CD4-positive, alpha-beta T cell treated with Interleukin-21 for 1 hour (primary cell): ENCODE measurements around the gene GSS.
"Not testable (repeated sequence)": the region's sequence is repeated elsewhere in the genome, so short reads cannot be mapped to it uniquely, and the experiment has no call there.

Experiments used
- DNase-seq: peaks from one replicate; pipeline ENCODE4 v3.0.0-alpha.2; 2020

GSS gene

DNA sequence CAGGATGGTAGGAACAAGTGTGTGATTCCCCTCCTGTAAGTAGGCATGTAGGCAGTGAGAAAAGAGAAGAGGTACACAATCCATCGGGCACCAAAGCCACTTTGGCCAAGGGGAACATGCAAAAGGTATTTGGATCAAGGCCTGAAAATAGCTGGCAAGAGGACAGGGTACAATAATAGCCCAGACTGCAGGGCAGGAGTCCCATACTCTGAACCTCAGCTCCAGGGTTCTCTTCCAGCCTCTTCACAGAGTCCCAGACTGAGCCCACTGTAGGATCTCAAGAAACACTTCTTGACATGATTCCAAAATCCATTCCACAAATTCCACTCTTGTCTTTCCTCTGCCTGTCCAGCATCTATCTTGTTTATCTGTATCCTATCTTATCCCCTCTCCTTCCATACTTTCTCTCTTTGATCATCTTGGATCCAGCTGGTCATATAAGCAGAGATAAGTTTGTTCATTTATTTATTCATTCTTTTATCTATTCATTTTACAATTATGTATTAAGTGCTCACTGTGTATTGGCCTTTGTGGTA is 59.5 kb downstream of the GSS start:
- DNase-seq: no peak

DNA sequence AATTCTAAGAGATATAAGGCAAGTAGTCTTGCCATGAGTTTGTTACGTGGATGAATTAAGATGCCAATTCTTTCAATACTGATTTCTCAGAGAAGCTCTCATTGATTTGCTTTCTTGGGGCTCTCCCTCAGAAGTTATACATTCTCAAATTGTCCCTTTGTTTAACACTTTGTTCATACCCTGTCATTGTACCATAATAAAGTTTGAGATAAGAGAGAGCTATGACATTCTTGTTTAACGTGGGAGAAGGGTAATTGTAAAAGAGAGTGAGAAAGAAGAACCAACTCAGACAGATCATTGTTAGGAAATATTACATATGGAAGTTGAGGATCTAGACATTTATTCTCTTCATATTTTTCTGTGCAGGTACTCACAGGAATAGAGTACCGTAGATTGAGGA is 60.1 kb downstream of the GSS start:
- DNase-seq: no peak

DNA sequence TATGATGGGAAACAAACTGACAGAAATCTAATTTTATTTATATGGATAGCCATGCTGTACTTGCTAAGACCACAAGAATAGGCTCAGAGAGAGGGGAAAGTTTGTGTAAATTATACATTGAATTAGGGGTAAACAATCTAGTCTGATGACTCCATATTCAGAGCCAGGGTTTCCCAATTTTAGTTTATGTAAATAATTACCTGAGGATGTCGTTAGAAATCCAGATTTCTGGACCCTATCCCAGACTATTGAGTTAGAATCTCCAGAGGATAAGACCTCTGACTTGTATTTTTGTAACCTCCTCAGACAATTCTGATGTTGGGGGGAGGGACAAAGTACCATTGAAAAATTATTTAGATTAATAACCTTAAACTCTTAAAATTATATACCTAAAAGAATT is 60.9 kb downstream of the GSS start:
- DNase-seq: no peak

DNA sequence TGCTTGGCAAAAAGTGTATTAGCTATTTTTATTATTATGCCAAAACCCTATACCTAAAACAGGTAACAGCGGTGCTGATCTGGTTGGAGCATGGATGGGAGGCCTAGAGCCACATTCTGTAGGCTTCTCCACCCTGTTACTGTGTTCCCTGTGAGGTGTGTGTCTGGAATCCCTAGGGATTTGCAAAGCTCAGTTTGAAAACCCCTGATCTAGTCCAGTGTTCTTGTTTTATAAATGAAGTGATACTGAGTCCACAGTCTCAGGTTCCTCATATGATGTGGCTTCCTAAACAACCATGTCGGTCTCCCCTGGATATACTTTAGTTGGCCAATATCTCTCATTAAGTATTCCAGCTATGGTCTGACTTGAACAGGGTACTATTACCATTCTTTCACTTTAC is 62.9 kb downstream of the GSS start:
- no peak for DNase-seq

DNA sequence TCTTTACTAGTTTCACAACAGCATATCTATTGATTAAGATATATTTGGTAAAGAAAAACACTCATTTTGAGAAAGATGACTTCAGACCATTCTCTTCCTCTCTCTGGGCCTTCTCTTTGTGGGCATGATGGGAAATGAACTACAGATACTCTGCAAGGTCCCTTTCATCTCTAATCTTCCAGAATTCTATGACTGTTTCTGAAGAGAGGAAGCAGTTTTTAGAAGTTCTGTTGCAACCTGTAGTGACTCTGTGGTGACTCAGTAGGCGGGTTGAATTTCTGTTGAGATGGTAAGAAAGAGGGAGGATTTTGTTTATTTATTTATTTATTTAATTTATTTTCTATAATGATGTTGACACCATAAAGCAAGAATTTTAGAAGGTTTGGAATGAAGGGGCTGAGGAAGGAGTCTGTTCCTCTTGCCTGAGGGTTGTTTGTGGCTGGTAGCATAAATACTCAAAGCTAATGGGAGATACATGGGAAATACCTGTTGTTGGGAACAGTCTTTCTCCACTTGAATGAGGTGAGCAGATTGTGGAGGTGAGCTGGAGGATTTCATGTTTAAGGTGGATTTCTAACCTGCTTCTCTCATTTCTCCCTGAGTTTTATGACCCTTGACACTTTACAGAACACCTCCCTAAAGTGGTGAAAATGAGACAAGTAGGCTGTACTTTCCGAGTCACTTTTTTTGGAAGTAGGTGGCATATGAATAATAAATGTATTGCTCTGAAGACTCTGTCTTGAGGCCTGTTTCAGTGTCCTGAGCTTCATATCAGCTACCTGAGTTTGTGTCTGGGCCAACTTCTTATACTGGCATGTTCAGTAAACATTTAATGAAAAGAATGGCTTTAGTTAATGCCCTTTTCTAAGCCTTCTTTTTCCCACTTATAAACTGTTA is 64.2 kb downstream of the GSS start:
- DNase-seq: no peak

DNA sequence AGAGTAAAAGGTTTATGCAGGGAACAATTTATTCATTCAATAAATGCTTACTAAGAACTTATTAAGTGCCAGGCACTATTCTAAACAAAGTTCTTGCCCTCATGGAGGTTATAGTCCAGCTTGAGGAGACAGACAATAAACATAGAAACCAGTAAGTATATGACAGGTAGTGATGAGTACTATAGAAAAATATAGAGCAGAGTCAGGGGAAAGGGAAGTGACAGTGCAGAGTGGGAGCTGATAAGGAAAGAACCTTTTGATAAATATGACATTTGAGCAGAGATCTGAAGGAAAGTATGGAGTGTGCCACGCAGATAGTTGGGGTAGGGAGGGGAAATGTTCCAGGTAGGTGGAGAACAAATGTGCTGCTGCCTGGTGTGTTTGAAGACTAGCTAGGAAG is 67.1 kb downstream of the GSS start:
- no peak for DNase-seq

DNA sequence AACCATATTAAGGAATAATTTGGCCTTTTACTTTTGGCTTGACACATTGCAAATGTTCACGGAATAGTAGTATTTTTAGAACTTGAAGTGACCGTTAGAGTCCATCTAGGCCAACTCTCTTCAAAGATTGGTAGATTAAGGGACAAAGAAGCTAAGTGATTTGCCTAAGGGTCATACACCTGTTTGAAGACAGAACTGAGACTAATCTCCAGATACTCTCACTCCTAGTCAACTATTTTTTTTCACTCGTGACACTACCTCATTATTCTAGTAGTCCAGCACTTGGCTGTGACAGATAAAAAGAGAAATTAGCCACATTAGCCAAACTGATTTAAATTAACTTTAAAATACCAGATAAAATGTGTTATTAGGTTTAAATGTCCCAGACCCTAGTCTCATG is 68.6 kb downstream of the GSS start:
- no peak for DNase-seq

DNA sequence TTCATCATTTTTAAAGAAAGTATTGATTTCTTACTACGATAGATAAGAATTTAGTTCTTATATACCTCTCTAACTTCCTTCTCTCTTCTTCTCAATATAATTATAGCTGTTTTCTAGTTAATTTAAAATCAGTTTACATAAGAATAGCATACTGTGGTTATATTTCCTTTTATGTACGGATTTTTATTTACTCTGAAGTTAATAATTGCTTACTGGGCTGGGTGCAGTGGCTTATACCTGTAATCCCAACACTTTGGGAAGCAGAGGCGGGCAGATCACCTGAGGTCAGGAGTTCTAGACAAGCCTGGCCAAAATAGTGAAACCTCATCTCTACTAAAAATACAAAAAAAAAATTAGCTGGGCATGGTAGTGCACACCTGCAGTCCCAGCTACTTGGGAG is 69.5 kb downstream of the GSS start:
- DNase-seq: no peak

DNA sequence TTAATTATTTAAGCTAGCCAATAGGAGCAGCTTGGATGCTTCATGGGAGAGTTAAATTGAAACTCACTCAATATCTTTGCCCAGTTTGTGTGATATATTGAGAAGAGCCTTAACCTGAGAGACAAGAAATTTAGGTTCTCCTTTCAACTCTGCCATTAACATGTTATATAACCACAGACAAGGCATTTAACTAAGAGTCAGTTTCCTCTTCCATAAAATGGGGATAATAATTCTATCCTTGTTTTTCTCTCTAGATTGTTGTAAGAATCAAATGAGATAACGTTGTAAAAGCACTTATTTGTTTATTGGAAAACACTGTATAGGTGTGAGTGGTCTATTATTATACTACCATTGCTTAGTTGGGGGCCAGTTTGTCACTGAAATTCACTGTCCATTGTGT is 71.3 kb downstream of the GSS start:
- DNase-seq: no peak

DNA sequence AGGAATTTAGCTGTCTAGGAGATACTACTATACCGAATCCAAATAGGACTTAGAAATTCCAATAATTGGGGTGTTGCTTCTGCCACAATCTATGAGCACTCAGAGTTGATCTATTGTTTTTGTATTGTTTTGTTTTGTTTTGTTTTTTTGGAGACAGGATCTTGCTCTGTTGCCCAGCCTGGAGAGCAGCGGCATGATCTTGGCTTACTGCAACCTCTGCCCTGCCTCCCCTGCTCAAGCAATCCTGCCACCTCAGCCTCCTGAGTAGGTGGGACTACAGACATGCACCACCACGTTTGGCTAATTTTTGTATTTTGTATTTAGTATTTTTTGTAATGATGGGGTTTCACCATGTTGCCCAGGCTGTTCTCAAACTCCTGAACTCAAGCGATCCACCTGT is 71.8 kb downstream of the GSS start:
- no peak for DNase-seq

DNA sequence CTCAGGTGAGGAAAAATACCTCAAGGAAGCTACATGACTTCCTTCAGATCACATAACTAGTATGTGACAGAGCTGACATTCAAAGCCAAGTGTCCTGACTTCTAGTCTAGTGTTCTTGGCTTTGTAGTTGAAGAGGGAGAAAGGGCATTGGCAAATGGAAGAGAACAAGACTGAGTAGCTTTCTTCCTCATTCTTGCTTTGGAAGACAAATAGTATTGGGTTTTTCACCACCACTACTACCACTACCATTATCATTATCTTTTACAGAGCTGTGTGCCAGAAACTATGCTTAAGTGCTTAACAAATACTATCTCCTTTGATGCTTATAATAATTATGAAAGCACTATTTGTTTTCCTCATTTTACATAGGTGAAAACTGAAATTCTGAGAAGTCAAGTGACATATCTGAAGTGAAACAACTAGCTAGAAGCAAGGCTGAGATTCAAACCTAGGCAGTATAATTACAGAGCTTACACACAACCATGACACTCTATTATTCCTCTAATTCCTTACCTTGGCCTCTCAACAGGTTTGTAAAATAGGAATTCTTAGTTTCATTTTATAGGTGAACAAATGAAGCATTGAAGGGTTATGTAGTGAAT is 72.4 kb downstream of the GSS start:
- no peak for DNase-seq

DNA sequence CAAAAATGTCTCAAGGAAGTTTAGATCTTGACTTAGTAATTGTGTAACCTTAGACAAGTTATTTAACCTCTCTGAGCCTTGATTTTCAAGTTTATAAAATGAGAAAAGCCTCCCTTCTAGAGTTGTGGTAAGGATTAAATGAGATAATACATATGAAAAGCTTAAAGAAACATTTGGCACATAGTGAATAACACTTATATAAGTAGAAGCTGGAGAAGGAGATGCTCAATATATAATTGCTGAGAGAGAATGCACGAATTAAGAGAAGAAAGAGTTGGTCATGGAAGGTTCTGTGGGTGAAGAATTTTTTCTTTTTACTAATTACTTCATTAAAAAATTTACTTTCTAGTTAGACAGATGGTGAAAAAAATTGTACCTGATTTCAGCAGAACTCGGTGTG is 73.9 kb downstream of the GSS start:
- no peak for DNase-seq

DNA sequence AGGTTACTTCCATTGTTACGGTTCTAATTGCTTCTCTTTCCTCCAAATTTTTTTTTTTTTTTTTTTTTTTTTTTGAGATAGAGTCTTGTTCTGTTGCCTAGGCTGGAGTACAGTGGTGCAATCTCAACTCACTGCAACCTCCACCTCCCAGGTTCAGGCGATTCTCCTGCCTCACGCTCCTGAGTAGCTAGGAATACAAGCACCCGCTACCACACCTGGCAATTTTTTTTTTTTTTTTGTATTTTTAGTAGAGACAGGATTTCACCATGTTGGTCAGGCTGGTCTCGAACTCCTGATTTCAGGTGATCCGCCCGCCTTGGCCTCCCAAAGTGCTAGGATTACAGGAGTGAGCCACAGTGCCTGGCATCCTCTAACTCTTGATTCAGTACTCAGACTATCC is 74.6 kb downstream of the GSS start:
- not testable (repeated sequence) for DNase-seq

DNA sequence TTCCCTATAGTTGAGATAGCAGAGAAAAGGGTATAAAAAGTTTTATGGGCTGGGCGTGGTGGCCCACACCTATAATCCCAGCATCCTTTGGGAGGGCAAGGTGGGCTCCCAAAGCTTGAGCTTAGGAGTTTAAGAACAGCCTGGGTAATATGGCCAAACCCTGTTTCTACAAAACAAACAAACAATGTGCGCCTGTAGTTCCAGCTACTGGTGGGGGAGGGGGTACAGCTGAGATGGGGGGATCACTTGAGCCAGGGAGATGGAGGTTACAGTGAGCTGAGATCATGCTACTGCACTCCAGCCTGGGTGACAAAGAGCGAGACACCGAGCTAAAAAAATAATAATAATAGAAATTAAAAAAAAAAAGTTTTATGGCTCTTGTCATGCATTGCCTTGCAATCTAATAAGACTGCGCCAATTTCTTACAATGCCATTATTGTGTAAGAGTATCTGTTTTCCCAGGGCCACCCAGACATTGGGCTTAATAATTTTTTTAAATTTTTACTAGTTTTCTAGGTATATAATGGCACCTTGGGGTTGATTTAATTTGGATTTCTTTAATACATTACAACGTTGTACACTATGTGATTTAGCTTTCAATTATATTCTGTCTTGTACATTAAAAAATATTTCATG is 75.3 kb downstream of the GSS start:
- DNase-seq: no peak
